ENCODE data around the gene TBC1D8.

TBC1D8 gene

GRCh38 chr2:101040761-101041160 is 110.4 kb downstream of the TBC1D8 start:
- TF ChIP-seq, protein P1, sequence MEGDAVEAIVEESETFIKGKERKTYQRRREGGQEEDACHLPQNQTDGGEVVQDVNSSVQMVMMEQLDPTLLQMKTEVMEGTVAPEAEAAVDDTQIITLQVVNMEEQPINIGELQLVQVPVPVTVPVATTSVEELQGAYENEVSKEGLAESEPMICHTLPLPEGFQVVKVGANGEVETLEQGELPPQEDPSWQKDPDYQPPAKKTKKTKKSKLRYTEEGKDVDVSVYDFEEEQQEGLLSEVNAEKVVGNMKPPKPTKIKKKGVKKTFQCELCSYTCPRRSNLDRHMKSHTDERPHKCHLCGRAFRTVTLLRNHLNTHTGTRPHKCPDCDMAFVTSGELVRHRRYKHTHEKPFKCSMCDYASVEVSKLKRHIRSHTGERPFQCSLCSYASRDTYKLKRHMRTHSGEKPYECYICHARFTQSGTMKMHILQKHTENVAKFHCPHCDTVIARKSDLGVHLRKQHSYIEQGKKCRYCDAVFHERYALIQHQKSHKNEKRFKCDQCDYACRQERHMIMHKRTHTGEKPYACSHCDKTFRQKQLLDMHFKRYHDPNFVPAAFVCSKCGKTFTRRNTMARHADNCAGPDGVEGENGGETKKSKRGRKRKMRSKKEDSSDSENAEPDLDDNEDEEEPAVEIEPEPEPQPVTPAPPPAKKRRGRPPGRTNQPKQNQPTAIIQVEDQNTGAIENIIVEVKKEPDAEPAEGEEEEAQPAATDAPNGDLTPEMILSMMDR (IDR thresholded peaks at IDR 0.05; ENCODE audit: borderline replicate concordance, control extremely low read depth, extremely low read depth, insufficient read depth, missing control alignments): no peak
- in situ Hi-C loops (cut with MboI; ENCODE audit: low sequenced_read_pairs, unreplicated experiment): no loop called here

GRCh38 chr2:101040072-101040471 is 111.1 kb downstream of the TBC1D8 start:
- no peak for DNase-seq (ENCODE audit: low spot score)
- TF ChIP-seq, protein P1 (IDR thresholded peaks at IDR 0.05; ENCODE audit: borderline replicate concordance, control extremely low read depth, extremely low read depth, insufficient read depth, missing control alignments): no peak
- in situ Hi-C loops (cut with MboI; ENCODE audit: low sequenced_read_pairs, unreplicated experiment): no loop called here

More at GRCh38 chr2:101040761-101041160, 110.4 kb downstream of the TBC1D8 start:
- no peak for DNase-seq (ENCODE audit: low spot score)

DNA sequence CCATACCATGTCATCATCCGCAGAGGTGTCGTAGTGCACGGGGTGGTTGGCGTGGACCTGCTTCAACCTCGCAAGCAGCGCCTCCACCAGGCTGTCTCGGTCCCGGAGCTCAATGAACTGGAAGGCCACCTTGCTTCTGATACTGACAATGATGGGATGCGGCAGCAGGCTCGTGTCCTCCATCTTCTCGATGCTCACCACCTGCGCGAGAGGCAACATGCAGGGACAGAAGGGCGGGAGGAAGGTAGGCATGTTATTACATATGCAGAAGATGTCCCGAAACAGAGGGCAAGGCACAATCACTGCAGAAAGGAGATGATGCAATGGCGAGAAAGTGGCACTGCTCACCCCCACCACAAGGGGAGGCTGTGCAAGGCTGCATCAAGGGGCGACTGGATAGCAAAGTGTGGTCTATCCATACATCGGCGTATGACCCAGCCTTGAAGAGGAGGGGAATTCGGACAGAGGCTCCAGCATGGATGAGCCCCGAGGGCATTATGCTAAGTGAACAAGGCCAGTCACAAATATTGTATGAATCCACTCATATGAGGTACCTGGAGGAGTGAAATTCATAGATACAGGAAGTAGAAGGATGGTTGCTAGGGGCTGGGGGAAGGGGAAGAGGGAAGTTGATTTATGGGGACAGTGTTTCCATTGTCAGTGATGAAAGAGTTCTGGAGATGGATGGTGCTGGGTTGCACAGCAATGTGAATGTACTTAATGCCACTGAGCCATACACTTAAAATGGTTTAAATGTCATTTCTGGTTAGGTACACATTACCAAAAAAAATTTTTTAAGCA is 112.5 kb downstream of the TBC1D8 start:
- in situ Hi-C loops (cut with MboI; ENCODE audit: low sequenced_read_pairs, unreplicated experiment): no loop called here
- no peak for DNase-seq (ENCODE audit: low spot score)
- TF ChIP-seq, protein P1 (IDR thresholded peaks at IDR 0.05; ENCODE audit: borderline replicate concordance, control extremely low read depth, extremely low read depth, insufficient read depth, missing control alignments): peak; percentile 35

- in situ Hi-C loops (cut with MboI; ENCODE audit: low sequenced_read_pairs, unreplicated experiment): no loop called here
Observed at GRCh38 chr2:101037161-101037755, 113.9 kb downstream of the TBC1D8 start.

DNA sequence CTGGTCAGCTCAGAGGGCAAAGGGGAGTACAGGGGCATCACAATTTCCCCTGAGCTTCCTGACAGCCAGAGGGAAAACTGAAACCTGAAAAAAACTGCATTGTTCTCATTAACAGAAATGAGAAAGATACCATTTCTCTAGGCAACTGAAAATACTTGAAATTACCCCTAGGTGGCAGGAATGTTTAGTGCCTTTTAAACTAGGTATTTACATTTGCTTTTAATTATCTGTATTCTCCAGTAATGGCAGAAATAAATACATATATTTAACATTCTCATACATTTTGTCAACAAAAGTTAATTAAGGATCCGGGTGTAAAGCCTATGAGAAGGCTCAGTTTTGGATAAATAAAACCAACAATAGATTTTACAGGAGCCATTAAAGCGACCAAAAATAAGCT is 114.6 kb downstream of the TBC1D8 start:
- in situ Hi-C loops (cut with MboI; ENCODE audit: low sequenced_read_pairs, unreplicated experiment): no loop called here
- TF ChIP-seq, protein P1 (IDR thresholded peaks at IDR 0.05; ENCODE audit: borderline replicate concordance, control extremely low read depth, extremely low read depth, insufficient read depth, missing control alignments): peak; percentile 46
- peak; percentile 65 for DNase-seq (ENCODE audit: low spot score)

More at GRCh38 chr2:101037161-101037755, 113.9 kb downstream of the TBC1D8 start:
- TF ChIP-seq, protein P1 (IDR thresholded peaks at IDR 0.05; ENCODE audit: borderline replicate concordance, control extremely low read depth, extremely low read depth, insufficient read depth, missing control alignments): no peak
- no peak for DNase-seq (ENCODE audit: low spot score)

DNA sequence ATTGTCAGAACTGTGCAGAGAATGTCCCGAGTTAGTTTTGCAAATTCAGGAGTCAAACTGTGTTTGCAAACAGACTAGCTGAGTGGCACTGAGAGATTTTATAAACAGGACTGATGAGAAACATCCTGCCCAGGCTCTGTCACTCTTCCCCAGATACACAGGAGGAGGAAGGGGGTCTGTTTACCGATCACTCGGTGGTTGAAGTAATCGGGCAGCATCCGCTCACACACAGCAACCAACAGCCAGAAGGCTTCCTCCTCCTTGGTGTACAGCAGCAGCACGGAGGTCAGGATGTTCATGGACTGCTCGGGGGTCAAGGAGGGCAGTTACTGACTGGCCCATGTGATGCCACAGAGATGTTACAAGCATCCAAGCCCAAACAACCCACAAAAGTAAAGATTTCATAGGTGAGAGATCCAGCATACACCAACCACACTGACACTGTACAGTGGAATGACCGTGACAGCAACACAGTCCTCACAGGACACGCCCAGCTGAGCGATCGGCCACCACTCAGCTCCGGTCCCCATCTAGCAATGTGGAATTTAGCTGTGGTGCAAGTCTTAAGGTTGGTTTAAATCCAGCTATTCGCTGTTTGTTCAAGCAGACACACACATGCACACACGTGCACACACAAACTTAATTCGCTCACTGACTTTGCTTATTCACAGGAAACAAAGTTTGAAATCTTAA is 119.0 kb downstream of the TBC1D8 start:
- DNase-seq (ENCODE audit: low spot score): no peak
- in situ Hi-C loops (cut with MboI; ENCODE audit: low sequenced_read_pairs, unreplicated experiment): no loop called here
- TF ChIP-seq, protein P1 (IDR thresholded peaks at IDR 0.05; ENCODE audit: borderline replicate concordance, control extremely low read depth, extremely low read depth, insufficient read depth, missing control alignments): no peak

All from GM13976 (cell line).